H54 (cell line): ENCODE results near the gene TMEM184B.

Experiments
- DNase-seq: peaks from one replicate; pipeline ENCODE4 v3.0.0; 2011; ENCODE audit warnings: low spot score, mixed read lengths; ENCODE audit not compliant: insufficient read length
- FAIRE-seq: peaks from 3 replicates; lab custom pipeline; 2011; peaks lifted over from hg19 to GRCh38; lab: Jason Lieb, UNC
- POLR2A ChIP-seq: IDR thresholded peaks from 2 replicates; pipeline ENCODE4 v1.6.1; 2011; ENCODE audit warnings: low read depth, mild to moderate bottlenecking, low read length

Gene TMEM184B

GRCh38 chr22:38300197-38300945, 27.6 kb upstream of the TMEM184B start:
- FAIRE-seq (no peak), DNase-seq (no peak)
- TF ChIP-seq POLR2A, result no peak

GRCh38 chr22:38299770-38300102, 26.9 kb upstream of the TMEM184B start:
- no peak for TF ChIP-seq POLR2A
- FAIRE-seq (no peak), DNase-seq (no peak)

- TF ChIP-seq POLR2A, result no peak
- peak; percentile 38 for FAIRE-seq
- peak; percentile 93 for DNase-seq
These were observed 25.6 kb upstream of the TMEM184B start for GRCh38 chr22:38298312-38299005.

GRCh38 chr22:38296372-38296771, 23.6 kb upstream of the TMEM184B start:
- DNase-seq (no peak), FAIRE-seq (no peak)
- no peak for TF ChIP-seq POLR2A

- FAIRE-seq (no peak), DNase-seq (no peak)
- no peak for TF ChIP-seq POLR2A
These were observed 23.1 kb upstream of the TMEM184B start for GRCh38 chr22:38295863-38296262.

- no peak for TF ChIP-seq POLR2A
- no peak for FAIRE-seq
- DNase-seq, result no peak
These were observed 22.5 kb upstream of the TMEM184B start for GRCh38 chr22:38295339-38295738.

GRCh38 chr22:38294193-38294592, 21.4 kb upstream of the TMEM184B start:
- DNase-seq (no peak), FAIRE-seq (no peak)
- TF ChIP-seq POLR2A, result no peak

GRCh38 chr22:38292694-38293093, 19.9 kb upstream of the TMEM184B start:
- TF ChIP-seq POLR2A, result no peak
- FAIRE-seq (no peak), DNase-seq (no peak)

- DNase-seq (no peak), FAIRE-seq (no peak)
- no peak for TF ChIP-seq POLR2A
These were observed 18.5 kb upstream of the TMEM184B start for GRCh38 chr22:38291201-38291777.

- no peak for FAIRE-seq
- DNase-seq, result no peak
- no peak for TF ChIP-seq POLR2A
These were observed 17.5 kb upstream of the TMEM184B start for GRCh38 chr22:38290347-38290746.

- FAIRE-seq, result no peak
- TF ChIP-seq POLR2A, result no peak
- DNase-seq, result no peak
These were observed 16.8 kb upstream of the TMEM184B start for GRCh38 chr22:38289583-38290082.

GRCh38 chr22:38286915-38287669, 14.3 kb upstream of the TMEM184B start:
- no peak for TF ChIP-seq POLR2A
- FAIRE-seq (no peak), DNase-seq (no peak)

- TF ChIP-seq POLR2A, result no peak
- FAIRE-seq, result no peak
- DNase-seq, result no peak
These were observed 12.2 kb upstream of the TMEM184B start for GRCh38 chr22:38285018-38285417.

- TF ChIP-seq POLR2A, result no peak
- DNase-seq (no peak), FAIRE-seq (no peak)
These were observed 11.2 kb upstream of the TMEM184B start for GRCh38 chr22:38284042-38284402.
